Measurements from ENCODE around the gene DYNC1I2. TPM values are rescaled to one million over a fixed set of nuclear protein-coding genes. Genes with fewer than 3 reads are reported as not detected.

Gene DYNC1I2
- total and polyA plus RNA-seq, 2 donors (not counting 3 experiments of a cell fraction or from before 2014, with no cell fraction given) = 131 to 138 TPM

DNA sequence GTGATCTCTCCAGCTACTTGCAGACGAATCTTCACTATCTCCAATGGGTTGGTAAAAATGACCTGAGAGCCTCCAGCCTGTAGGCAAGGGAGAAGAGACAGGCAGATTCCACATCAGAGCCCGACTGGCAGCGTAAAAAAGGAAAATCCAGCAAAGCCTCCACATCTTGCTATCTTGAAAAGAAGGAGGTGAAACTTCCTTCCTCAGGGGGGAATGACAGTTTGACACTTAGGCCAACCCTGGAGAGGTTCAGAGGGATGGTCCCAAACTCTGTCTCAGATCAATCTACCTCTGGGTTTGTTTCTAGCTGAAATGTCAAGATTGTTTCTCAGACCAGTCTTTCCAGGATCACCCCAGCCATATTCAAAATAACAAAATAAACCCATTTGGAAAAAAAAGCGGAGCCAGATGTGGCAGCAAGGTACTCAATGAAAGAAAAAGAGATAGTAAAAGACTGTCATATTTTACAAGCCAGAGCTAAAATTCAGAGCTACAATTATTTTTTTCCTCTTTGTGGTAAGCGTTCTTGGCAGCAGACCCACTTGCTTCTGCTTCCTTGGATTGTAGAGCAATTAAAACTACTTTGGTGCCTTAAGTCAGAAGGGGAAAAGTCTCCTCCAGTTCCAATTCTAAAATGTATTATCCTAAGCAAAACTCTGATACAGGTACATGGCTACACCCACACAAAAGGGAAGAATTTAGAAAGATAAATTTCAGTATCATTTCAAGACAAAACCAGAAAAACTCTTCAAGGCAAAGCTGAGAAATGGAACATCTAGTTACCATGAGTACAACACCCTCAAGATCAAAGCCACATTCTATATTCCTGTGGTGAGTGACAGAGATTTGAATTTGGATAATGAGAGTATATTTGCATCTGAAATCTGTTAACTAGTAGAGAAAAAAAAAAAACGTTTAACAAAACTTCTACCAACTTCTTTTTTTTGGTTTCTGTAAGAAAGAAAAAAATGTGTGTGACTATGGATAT is 106.7 kb downstream of the DYNC1I2 start:
- TF ChIP-seq MYC (IDR thresholded peaks at IDR 0.05; ENCODE audit: low read depth, low read length) = no peak
- TF ChIP-seq, protein P1, sequence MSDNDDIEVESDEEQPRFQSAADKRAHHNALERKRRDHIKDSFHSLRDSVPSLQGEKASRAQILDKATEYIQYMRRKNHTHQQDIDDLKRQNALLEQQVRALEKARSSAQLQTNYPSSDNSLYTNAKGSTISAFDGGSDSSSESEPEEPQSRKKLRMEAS (IDR thresholded peaks at IDR 0.05; ENCODE audit: insufficient read depth, insufficient read length) = no peak
- TF ChIP-seq, protein P2, sequence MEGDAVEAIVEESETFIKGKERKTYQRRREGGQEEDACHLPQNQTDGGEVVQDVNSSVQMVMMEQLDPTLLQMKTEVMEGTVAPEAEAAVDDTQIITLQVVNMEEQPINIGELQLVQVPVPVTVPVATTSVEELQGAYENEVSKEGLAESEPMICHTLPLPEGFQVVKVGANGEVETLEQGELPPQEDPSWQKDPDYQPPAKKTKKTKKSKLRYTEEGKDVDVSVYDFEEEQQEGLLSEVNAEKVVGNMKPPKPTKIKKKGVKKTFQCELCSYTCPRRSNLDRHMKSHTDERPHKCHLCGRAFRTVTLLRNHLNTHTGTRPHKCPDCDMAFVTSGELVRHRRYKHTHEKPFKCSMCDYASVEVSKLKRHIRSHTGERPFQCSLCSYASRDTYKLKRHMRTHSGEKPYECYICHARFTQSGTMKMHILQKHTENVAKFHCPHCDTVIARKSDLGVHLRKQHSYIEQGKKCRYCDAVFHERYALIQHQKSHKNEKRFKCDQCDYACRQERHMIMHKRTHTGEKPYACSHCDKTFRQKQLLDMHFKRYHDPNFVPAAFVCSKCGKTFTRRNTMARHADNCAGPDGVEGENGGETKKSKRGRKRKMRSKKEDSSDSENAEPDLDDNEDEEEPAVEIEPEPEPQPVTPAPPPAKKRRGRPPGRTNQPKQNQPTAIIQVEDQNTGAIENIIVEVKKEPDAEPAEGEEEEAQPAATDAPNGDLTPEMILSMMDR (IDR thresholded peaks at IDR 0.05; ENCODE audit: extremely low read depth in 1 of 2, insufficient read depth in 1 of 2, low read depth in 1 of 2, low read length in 2 of 2) = no peak
- TF ChIP-seq JUN (IDR thresholded peaks at IDR 0.05; ENCODE audit: borderline replicate concordance, insufficient read depth, insufficient read length, low read depth) = no peak
- no peak for TF ChIP-seq EZH2 (IDR thresholded peaks at IDR 0.05; ENCODE audit: borderline replicate concordance, low read depth, low read length, severe bottlenecking)
- H3K9ac ChIP-seq (replicated peaks; ENCODE audit: extremely low read depth, insufficient read depth, low read length) = no peak overlapping the region
- H3K36me3 ChIP-seq (ENCODE audit: control insufficient read depth in 2 of 2, extremely low read depth in 1 of 2, insufficient read depth in 2 of 2, low read length in 2 of 2) = peaks cover 2% of the 10 kb centered on the region in 2 experiments
- H3K79me2 ChIP-seq (ENCODE audit: control insufficient read depth, insufficient read depth, low read length) = no peaks in the 10 kb centered on the region
- no peaks in the 10 kb centered on the region for H3K9me3 ChIP-seq (replicated peaks; ENCODE audit: control insufficient read depth, insufficient read depth, low read length)
- no peak overlapping the region for H3K4me2 ChIP-seq (ENCODE audit: insufficient read depth, low read length)
- CTCF ChIA-PET = interaction anchor here (1.2 kb wide), 1 partner anchor 333 kb away, joined by 4 read pairs; no protein-coding TSS in a partner anchor
- FAIRE-seq = no peak
- intact Hi-C loops (cut with micrococcal nuclease) = loop anchor here (10.0 kb wide), 1 partner anchor 219 kb away; no protein-coding TSS in a partner anchor
- H3K27ac ChIP-seq (ENCODE audit: insufficient read depth, low read depth, low read length) = no peak overlapping the region
- dilution Hi-C loops (cut with MboI; ENCODE audit: extremely low pct_ligation_motif_present, low sequenced_read_pairs) = no loop called here
- H3K9me1 ChIP-seq (replicated peaks; ENCODE audit: control insufficient read depth, extremely low read depth, insufficient read depth, low read length) = no peaks in the 10 kb centered on the region
- DNase-seq (ENCODE audit: low read depth, low spot score) = no peak
- no peaks in the 10 kb centered on the region for H3K27me3 ChIP-seq (ENCODE audit: control insufficient read depth in 2 of 2, insufficient read depth in 2 of 2, low read length in 2 of 2)
- POLR2A ChIA-PET = interaction anchor here (0.7 kb wide), 1 partner anchor 195 kb away, joined by 3 read pairs; no protein-coding TSS in a partner anchor
- no peak overlapping the region for H3K4me3 ChIP-seq (replicated peaks in 1 of 3; ENCODE audit: insufficient read depth in 1 of 3, low read depth in 1 of 3, low read length in 3 of 3)
- H4K20me1 ChIP-seq (replicated peaks; ENCODE audit: control insufficient read depth, extremely low read depth, insufficient read depth, low read length) = no peaks in the 10 kb centered on the region
- no TSS peak for BruUV-seq (replicated peaks)
- peaks cover 16% of the 10 kb centered on the region for H3K4me1 ChIP-seq (ENCODE audit: control insufficient read depth, extremely low read depth, insufficient read depth, low read length)
- H2AFZ ChIP-seq (ENCODE audit: low read depth, low read length) = no peak overlapping the region
